ENCODE data around the gene BAG2. TPM values are rescaled to one million over a fixed set of nuclear protein-coding genes. Genes with fewer than 3 reads are reported as not detected.

BAG2 gene
- total RNA-seq, 1 experiment from 2014 or later = 10.4 TPM

GRCh38 chr6:57173886-57174510 is 1.9 kb downstream of the BAG2 start:
- ChIA-PET POLR2A (ENCODE audit: unreplicated experiment) (no interaction called here), CTCF (no interaction called here)
- intact Hi-C loops (cut with micrococcal nuclease) = loop anchor here (2.0 to 5.0 kb wide), 5 partner anchors 93 to 272 kb away; partner anchors contain the start of genes BEND6 and KIAA1586
- Histone ChIP-seq H3K79me2 (ENCODE audit: low read length) (peaks cover 75% of the 10 kb centered on the region), H3K27me3 (ENCODE audit: low read length) (no peaks in the 10 kb centered on the region), H3K4me2 (ENCODE audit: low read length) (peak overlapping the region; percentile 88), H3K36me3 (ENCODE audit: low read depth, low read length) (peaks cover 2% of the 10 kb centered on the region; the same call in 1 of the 2 replicates), H3K9me2 (replicated peaks; ENCODE audit: low read length) (no peaks in the 10 kb centered on the region), H3K4me1 (ENCODE audit: insufficient read depth, low read length) (peaks cover 19% of the 10 kb centered on the region), H4K20me1 (ENCODE audit: low read length) (0 out of 2 replicates have a peak, but pooled peaks cover 3% of the 10 kb centered on the region), H3K9ac (ENCODE audit: low read length) (peak overlapping the region; percentile 86), H3K27ac (ENCODE audit: low read length) (peak overlapping the region; percentile 69), H3K4me3 (ENCODE audit: low read length) (peak overlapping the region; percentile 92), H3K9me3 (ENCODE audit: low read length) (no peaks in the 10 kb centered on the region), H3F3A (ENCODE audit: low read length, unreplicated experiment) (peaks cover 3% of the 10 kb centered on the region), H2AFZ (ENCODE audit: low read length) (peak overlapping the region; percentile 81)
- TSS peak; percentile 34 for BruUV-seq (replicated peaks)
- TF ChIP-seq EZH2phosphoT487 (IDR thresholded peaks at IDR 0.05; ENCODE audit: borderline replicate concordance, low read length) (no peak), EZH2 (IDR thresholded peaks at IDR 0.05; ENCODE audit: low read length, unreplicated experiment) (no peak), CTCF (conservative IDR thresholded peaks at IDR 0.05; ENCODE audit: low read depth, low read length) (no peak)
- DNase-seq = peak; percentile 77
- peak; percentile 17; the same call in 1 of the 2 replicates for ATAC-seq

GRCh38 chr6:57174511-57174907 is 2.4 kb downstream of the BAG2 start:
- intact Hi-C loops (cut with micrococcal nuclease) = loop anchor here (2.0 to 5.0 kb wide), 4 partner anchors 93 to 272 kb away; partner anchors contain the start of gene KIAA1586
- Histone ChIP-seq H3K9me2 (replicated peaks; ENCODE audit: low read length) (no peaks in the 10 kb centered on the region), H3K9ac (ENCODE audit: low read length) (peak overlapping the region; percentile 86), H4K20me1 (ENCODE audit: low read length) (0 out of 2 replicates have a peak, but pooled peaks cover 8% of the 10 kb centered on the region), H3K9me3 (ENCODE audit: low read length) (no peaks in the 10 kb centered on the region), H3K79me2 (ENCODE audit: low read length) (peaks cover 80% of the 10 kb centered on the region), H3K27ac (ENCODE audit: low read length) (peak overlapping the region; percentile 69), H3K36me3 (ENCODE audit: low read depth, low read length) (peaks cover 6% of the 10 kb centered on the region; the same call in 1 of the 2 replicates), H3K4me2 (ENCODE audit: low read length) (peak overlapping the region; percentile 88), H3K4me1 (ENCODE audit: insufficient read depth, low read length) (peaks cover 19% of the 10 kb centered on the region), H3F3A (ENCODE audit: low read length, unreplicated experiment) (peaks cover 3% of the 10 kb centered on the region), H3K27me3 (ENCODE audit: low read length) (no peaks in the 10 kb centered on the region), H3K4me3 (ENCODE audit: low read length) (peak overlapping the region; percentile 92), H2AFZ (ENCODE audit: low read length) (peak overlapping the region; percentile 81)
- CTCF ChIA-PET = no interaction called here
- POLR2A ChIA-PET (ENCODE audit: unreplicated experiment) = no interaction called here
- no TSS peak for BruUV-seq (replicated peaks)
- ATAC-seq (no peak), DNase-seq (no peak)
- TF ChIP-seq EZH2 (IDR thresholded peaks at IDR 0.05; ENCODE audit: low read length, unreplicated experiment) (no peak), EZH2phosphoT487 (IDR thresholded peaks at IDR 0.05; ENCODE audit: borderline replicate concordance, low read length) (no peak), CTCF (conservative IDR thresholded peaks at IDR 0.05; ENCODE audit: low read depth, low read length) (no peak)
